HepG2 (cell line): ENCODE data around the gene GGA3. TPM values are rescaled to one million over a fixed set of nuclear protein-coding genes. Genes with fewer than 3 reads are reported as not detected.

Source experiments
- AFF4 ChIP-seq: sonication (generic); formaldehyde crosslinking; IDR thresholded peaks from 2 replicates; pipeline ENCODE4 v1.4.0; 2020; ENCODE audit warnings: missing genetic modification reagents
- BCLAF1 ChIP-seq: fragments of 450-650 bp; IDR thresholded peaks from 2 replicates; pipeline ENCODE4 v1.6.1; 2017; ENCODE audit warnings: mild to moderate bottlenecking
- BRD4 ChIP-seq: sonication (generic); formaldehyde crosslinking; IDR thresholded peaks from 2 replicates; pipeline ENCODE4 v1.4.0; 2020; ENCODE audit warnings: missing genetic modification reagents
- CC2D1A ChIP-seq: sonication (generic); formaldehyde crosslinking; IDR thresholded peaks from 2 replicates; pipeline ENCODE4 v1.8.1; 2023; ENCODE audit warnings: mild to moderate bottlenecking, missing genetic modification reagents
- CENPT ChIP-seq: sonication (generic); formaldehyde crosslinking; IDR thresholded peaks from 2 replicates; pipeline ENCODE4 v1.8.0; 2022; ENCODE audit warnings: low read depth, mild to moderate bottlenecking, moderate library complexity, missing genetic modification reagents
- HDAC2 ChIP-seq: sonication (generic); formaldehyde crosslinking; IDR thresholded peaks from 2 replicates; pipeline ENCODE4 v1.4.0; 2020; ENCODE audit warnings: missing genetic modification reagents
- KAT2B ChIP-seq: fragments of 150-350 bp; IDR thresholded peaks from 2 replicates; pipeline ENCODE4 v1.6.1; 2014; ENCODE audit warnings: low read depth, low read length, borderline replicate concordance
- POLR2AphosphoS2 ChIP-seq: IDR thresholded peaks from 2 replicates; pipeline ENCODE4 v1.6.1; 2011; ENCODE audit warnings: low read depth, low read length, improper control_type of control experiment
- PRPF4 ChIP-seq: fragments of 200-400 bp; formaldehyde crosslinking; IDR thresholded peaks from 2 replicates; pipeline ENCODE4 v1.6.1; 2016; ENCODE audit warnings: low read length, low read depth; ENCODE audit not compliant: poor library complexity, severe bottlenecking
- RELA ChIP-seq: sonication (generic); formaldehyde crosslinking; IDR thresholded peaks from 2 replicates; pipeline ENCODE4 v1.4.0; 2020; ENCODE audit warnings: missing genetic modification reagents
- SMAD3 ChIP-seq: sonication (generic); formaldehyde crosslinking; IDR thresholded peaks from 2 replicates; pipeline ENCODE4 v1.4.0; 2020; ENCODE audit warnings: missing genetic modification reagents
- TEAD3 ChIP-seq: optimal IDR thresholded peaks from 2 replicates; pipeline ENCODE3; 2016; ENCODE audit warnings: borderline replicate concordance
- TMF1 ChIP-seq: sonication (generic); formaldehyde crosslinking; IDR thresholded peaks from 2 replicates; pipeline ENCODE4 v1.8.1; 2022; ENCODE audit warnings: low read depth, missing genetic modification reagents
- ZNF772 ChIP-seq: sonication (generic); formaldehyde crosslinking; IDR thresholded peaks from 2 replicates; pipeline ENCODE4 v1.5.0; 2020; ENCODE audit warnings: mild to moderate bottlenecking, missing genetic modification reagents
- ZNF777 ChIP-seq: sonication (generic); formaldehyde crosslinking; IDR thresholded peaks from 2 replicates; pipeline ENCODE4 v1.4.0; 2020; ENCODE audit warnings: missing genetic modification reagents
- ZNF800 ChIP-seq: sonication (generic); formaldehyde crosslinking; IDR thresholded peaks from 2 replicates; pipeline ENCODE4 v1.4.0; 2020; ENCODE audit warnings: missing genetic modification reagents
- polyA plus RNA-seq, 8 experiments: library from polyadenylated mRNA; depleted of rRNA in 3 of 8; stranded (reverse) in 7 of 8; unstranded in 1 of 8; fragments of >200 nt; fragmentation: Illumina TruSeq in 4 of 8; extraction: Trizol in 4 of 8; gene quantifications; 2 replicates each; pipeline versions ENCODE4 v1.2.1 to v1.2.3, GENCODE V29; 2011 to 2016; ENCODE audit warnings: low read depth in 4 of 8, missing spikeins in 1 of 8, mixed read lengths in 1 of 8; ENCODE audit not compliant: insufficient read depth in 1 of 8
- total RNA-seq, 5 experiments: library from RNA; depleted of rRNA; stranded (reverse); fragments of >200 nt; fragmentation: Illumina TruSeq; extraction: Trizol; gene quantifications; 2 replicates each; pipeline ENCODE4 v1.2.3, GENCODE V29; 2016; ENCODE audit warnings: low read depth in 1 of 5
- TF ChIP-seq, protein P1 (sequence below): sonication (generic); formaldehyde crosslinking; IDR thresholded peaks from 2 replicates; pipeline ENCODE4 v1.5.0; 2020; ENCODE audit warnings: missing genetic modification reagents, mild to moderate bottlenecking, borderline replicate concordance
- TF ChIP-seq, protein P2 (sequence below): sonication (generic); formaldehyde crosslinking; IDR thresholded peaks from 2 replicates; pipeline ENCODE4 v1.5.0; 2020; ENCODE audit warnings: missing genetic modification reagents

The GGA3 gene
- total and polyA plus RNA-seq, 2 of the 13 experiments (the other 11 are each of a cell fraction or from before 2014, with no cell fraction given), result 28.4 to 43.7 TPM

GRCh38 chr17:75205037-75205792 is 56.2 kb downstream of the GGA3 start, which contains the start of gene NUP85 (continued):
- peak; percentile 90; the same call in 1 of the 2 replicates for TF ChIP-seq CENPT (CRISPR knock-in tag)
- TF ChIP-seq CC2D1A (CRISPR knock-in tag), result no peak
- peak; percentile 98 for TF ChIP-seq ZNF772 (CRISPR knock-in tag)
- TF ChIP-seq, protein P1, sequence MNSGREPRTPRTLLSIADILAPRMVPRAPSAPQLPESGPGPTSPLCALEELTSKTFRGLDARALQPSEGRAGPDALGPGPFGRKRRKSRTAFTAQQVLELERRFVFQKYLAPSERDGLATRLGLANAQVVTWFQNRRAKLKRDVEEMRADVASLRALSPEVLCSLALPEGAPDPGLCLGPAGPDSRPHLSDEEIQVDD (CRISPR knock-in tag), result 0 out of 2 replicates have a peak, but pooled peaks have one; percentile 37
- TF ChIP-seq HDAC2 (CRISPR knock-in tag), result peak; percentile 82
- peak; percentile 21; the same call in 1 of the 2 replicates for TF ChIP-seq KAT2B
- no peak for TF ChIP-seq BCLAF1
- TF ChIP-seq AFF4, result no peak
- TF ChIP-seq TMF1 (CRISPR knock-in tag), result peak; percentile 91; the same call in 1 of the 2 replicates
- TF ChIP-seq POLR2AphosphoS2, result no peak
- peak; percentile 46 for TF ChIP-seq TEAD3
- TF ChIP-seq BRD4 (CRISPR knock-in tag), result peak; percentile 43; the same call in 1 of the 2 replicates
- TF ChIP-seq, protein P2, sequence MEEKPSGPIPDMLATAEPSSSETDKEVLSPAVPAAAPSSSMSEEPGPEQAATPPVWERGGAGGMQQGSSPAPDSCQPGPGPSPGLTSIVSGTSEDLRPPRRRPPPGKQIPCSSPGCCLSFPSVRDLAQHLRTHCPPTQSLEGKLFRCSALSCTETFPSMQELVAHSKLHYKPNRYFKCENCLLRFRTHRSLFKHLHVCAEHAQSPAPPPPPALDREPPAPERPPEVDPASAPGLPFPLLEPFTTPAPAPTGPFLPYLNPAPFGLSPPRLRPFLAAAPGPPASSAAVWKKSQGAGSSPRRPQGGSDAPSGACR (CRISPR knock-in tag), result peak; percentile 42
- peak; percentile 98 for TF ChIP-seq ZNF777 (CRISPR knock-in tag)
- no peak; the same call in 1 of the 2 replicates for TF ChIP-seq RELA (CRISPR knock-in tag)
- TF ChIP-seq PRPF4, result no peak
- TF ChIP-seq ZNF800 (CRISPR knock-in tag), result peak; percentile 41
- TF ChIP-seq SMAD3 (CRISPR knock-in tag), result no peak; the same call in 1 of the 2 replicates
